NCI-H2227 treated with DMSO at 0.1 percent for 48 hours (cell line): ENCODE data around the gene VWA1.
"Not testable (repeated sequence)": the region's sequence is repeated elsewhere in the genome, so short reads cannot be mapped to it uniquely, and the experiment has no call there.

ENCODE experiments used
- DNase-seq: peaks from one replicate; lab custom pipeline; 2025; lab: John Stamatoyannopoulos, UW

Gene VWA1

GRCh38 chr1:1435106-1435903 is at the start of gene VWA1:
TSS of gene VWA1 (plus strand) at chr1:1435690. CDS start at chr1:1435749, 59 bp downstream.
- peak; percentile 36 for DNase-seq

- DNase-seq = no peak
These were observed 49.6 kb upstream of the VWA1 start for GRCh38 chr1:1385931-1386330.

GRCh38 chr1:1387098-1388077 is 48.1 kb upstream of the VWA1 start:
- DNase-seq = no peak

- DNase-seq = no peak
These were observed 47.4 kb upstream of the VWA1 start for GRCh38 chr1:1388078-1388472.

- no peak for DNase-seq
These were observed 44.8 kb upstream of the VWA1 start for GRCh38 chr1:1390675-1391074.

GRCh38 chr1:1391225-1391624 is 44.3 kb upstream of the VWA1 start:
- no peak for DNase-seq

- no peak for DNase-seq
These were observed 42.5 kb upstream of the VWA1 start for GRCh38 chr1:1393014-1393413.

- DNase-seq = no peak
These were observed 42.1 kb upstream of the VWA1 start for GRCh38 chr1:1393428-1393827.

GRCh38 chr1:1394116-1394515 is 41.4 kb upstream of the VWA1 start:
- no peak for DNase-seq

- no peak for DNase-seq
These were observed 40.3 kb upstream of the VWA1 start for GRCh38 chr1:1395166-1395565.

GRCh38 chr1:1397839-1398523 is 37.5 kb upstream of the VWA1 start:
- no peak for DNase-seq

GRCh38 chr1:1398677-1399186 is 36.8 kb upstream of the VWA1 start:
- no peak for DNase-seq

GRCh38 chr1:1399187-1399871 is 36.2 kb upstream of the VWA1 start, which contains the start of gene CCNL2:
TSS of gene CCNL2 (minus strand) at chr1:1399335. CDS start at chr1:1399306, 29 bp downstream.
- peak; percentile 96 for DNase-seq

- no peak for DNase-seq
These were observed 35.5 kb upstream of the VWA1 start for GRCh38 chr1:1399872-1400575.

GRCh38 chr1:1400576-1401456 is 34.7 kb upstream of the VWA1 start:
- no peak for DNase-seq

- no peak for DNase-seq
These were observed 34.0 kb upstream of the VWA1 start for GRCh38 chr1:1401457-1402010.

GRCh38 chr1:1402072-1402900 is 33.2 kb upstream of the VWA1 start:
- peak; percentile 13 for DNase-seq

GRCh38 chr1:1402901-1403392 is 32.5 kb upstream of the VWA1 start:
- DNase-seq = not testable (repeated sequence)
